SK-N-SH (cell line): ENCODE results near the gene AGRN. TPM values are rescaled to one million over a fixed set of nuclear protein-coding genes. Genes with fewer than 3 reads are reported as not detected.

ENCODE experiments used
- CTCF ChIA-PET: fragments of 300-600, 350-600 bp; formaldehyde crosslinking; extraction: SDS; loops from one replicate; lab custom pipeline; 2021; lab: Yijun Ruan, JAX
- POLR2A ChIA-PET: fragments of 350-600 bp; sonication (Branson Sonifier 250); formaldehyde crosslinking; extraction: SDS; loops from one replicate; lab custom pipeline; 2020; ENCODE audit warnings: antibody characterized with exemption, inconsistent platforms; lab: Yijun Ruan, JAX
- DNase-seq: peaks from one replicate; pipeline ENCODE4 v3.0.0; 2012
- H2AFZ ChIP-seq: fragments of 200-600 bp; sonication (generic); 2 replicates; pipeline ENCODE4 v1.8.1; 2016; ENCODE audit warnings: antibody characterized with exemption, mild to moderate bottlenecking, low read depth
- H3F3A ChIP-seq: fragments of 200-600 bp; sonication (generic); replicated peaks from 2 replicates; pipeline ENCODE3; 2016; ENCODE audit warnings: antibody characterized with exemption, mild to moderate bottlenecking; ENCODE audit not compliant: insufficient read depth
- H3K27ac ChIP-seq, 2 experiments: fragments of 200-500 bp in 1 of 2; fragments of 200-600 bp in 1 of 2; sonication (Bioruptor generic) in 1 of 2; sonication (generic), shearing (Covaris generic) in 1 of 2; 2 replicates each; pipeline versions ENCODE4 v1.5.1 to v1.6.1; 2014 to 2016; ENCODE audit warnings: low read depth in 2 of 2, inconsistent platforms in 1 of 2, low read length in 1 of 2, mild to moderate bottlenecking in 1 of 2, mixed read lengths in 1 of 2
- H3K27me3 ChIP-seq: fragments of 200-600 bp; sonication (generic), shearing (Covaris generic); 2 replicates; pipeline ENCODE4 v1.6.1; 2016; ENCODE audit warnings: mixed run types; ENCODE audit not compliant: insufficient read depth
- H3K36me3 ChIP-seq, 2 experiments: fragments of 200-500 bp in 1 of 2; fragments of 200-600 bp in 1 of 2; sonication (Bioruptor generic) in 1 of 2; sonication (generic) in 1 of 2; replicated peaks in 1 of 2; 2 replicates each; pipeline versions ENCODE3 to v1.5.1; 2014 to 2016; ENCODE audit warnings: low read length in 1 of 2, mild to moderate bottlenecking in 1 of 2; ENCODE audit not compliant: insufficient read depth in 2 of 2, control insufficient read depth in 1 of 2
- H3K4me1 ChIP-seq, 2 experiments: fragments of 200-500 bp in 1 of 2; fragments of 200-600 bp in 1 of 2; sonication (Bioruptor generic) in 1 of 2; sonication (generic), shearing (Covaris generic) in 1 of 2; 2 replicates each; pipeline versions ENCODE4 v1.5.1 to v1.6.1; 2014 to 2016; ENCODE audit warnings: low read depth in 1 of 2, low read length in 1 of 2, mixed run types in 1 of 2; ENCODE audit not compliant: insufficient read depth in 2 of 2, control insufficient read depth in 1 of 2
- H3K4me2 ChIP-seq: fragments of 200-600 bp; sonication (generic), shearing (Covaris generic); 2 replicates; pipeline ENCODE4 v1.6.1; 2017; ENCODE audit warnings: mixed run types
- H3K4me3 ChIP-seq, 2 experiments: fragments of 200-500 bp in 1 of 2; fragments of 200-600 bp in 1 of 2; sonication (Bioruptor generic) in 1 of 2; sonication (generic), shearing (Covaris generic) in 1 of 2; 2 replicates each; pipeline versions ENCODE4 v1.5.1 to v1.8.1; 2014 to 2016; ENCODE audit warnings: low read depth in 2 of 2, inconsistent platforms in 1 of 2, low read length in 1 of 2, mild to moderate bottlenecking in 1 of 2, mixed read lengths in 1 of 2, moderate library complexity in 1 of 2
- H3K79me2 ChIP-seq: fragments of 200-600 bp; sonication (generic); 2 replicates; pipeline ENCODE4 v1.8.1; 2017; ENCODE audit warnings: mild to moderate bottlenecking; ENCODE audit not compliant: insufficient read depth
- H3K9ac ChIP-seq: fragments of 200-600 bp; sonication (generic); 2 replicates; pipeline ENCODE4 v1.6.1; 2017; ENCODE audit warnings: mixed run types
- H3K9me2 ChIP-seq: fragments of 200-600 bp; sonication (generic); 2 replicates; pipeline ENCODE4 v1.6.1; 2017; ENCODE audit warnings: mixed run types
- H3K9me3 ChIP-seq: fragments of 200-600 bp; sonication (generic); 2 replicates; pipeline ENCODE4 v1.6.1; 2017; ENCODE audit warnings: mixed run types, mild to moderate bottlenecking, moderate library complexity
- H4K20me1 ChIP-seq: fragments of 200-600 bp; sonication (generic); 2 replicates; pipeline ENCODE4 v1.6.1; 2017; ENCODE audit warnings: mild to moderate bottlenecking, mixed run types; ENCODE audit not compliant: insufficient read depth
- CHD2 ChIP-seq: fragments of 150-350 bp; IDR thresholded peaks from 2 replicates; pipeline ENCODE4 v1.6.1; 2018; ENCODE audit warnings: low read length; ENCODE audit not compliant: partially characterized antibody
- ELF1 ChIP-seq: IDR thresholded peaks from 2 replicates; pipeline ENCODE4 v1.4.0; 2012
- FOSL2 ChIP-seq: IDR thresholded peaks from 2 replicates; pipeline ENCODE4 v1.4.0; 2012; ENCODE audit warnings: low read depth, mild to moderate bottlenecking, moderate library complexity, borderline replicate concordance
- GATA2 ChIP-seq: sonication (generic); formaldehyde crosslinking; IDR thresholded peaks from 2 replicates; pipeline ENCODE4 v1.5.0; 2020; ENCODE audit warnings: mild to moderate bottlenecking, missing genetic modification reagents
- MXI1 ChIP-seq: IDR thresholded peaks from 2 replicates; pipeline ENCODE4 v1.6.1; 2012; ENCODE audit warnings: mild to moderate bottlenecking, low read depth, low read length, improper control_type of control experiment
- PBX3 ChIP-seq: IDR thresholded peaks from 2 replicates; pipeline ENCODE4; 2012
- RAD21 ChIP-seq: IDR thresholded peaks from 2 replicates; pipeline ENCODE4 v1.6.1; 2012; ENCODE audit warnings: mild to moderate bottlenecking, low read length
- RFX5 ChIP-seq: IDR thresholded peaks from 2 replicates; pipeline ENCODE4 v1.6.1; 2012; ENCODE audit warnings: mild to moderate bottlenecking, improper control_type of control experiment, low read length
- TEAD4 ChIP-seq: IDR thresholded peaks from 2 replicates; pipeline ENCODE4 v1.4.0; 2012; ENCODE audit warnings: mild to moderate bottlenecking, borderline replicate concordance; ENCODE audit not compliant: insufficient read depth
- USF1 ChIP-seq: IDR thresholded peaks from 2 replicates; pipeline ENCODE4 v1.4.0; 2012; ENCODE audit warnings: low read depth, borderline replicate concordance
- WGBS: methylation state at CpG from one replicate; pipeline ENCODE4 v1.1.6; 2017; ENCODE audit warnings: low lambda C conversion rate; 5-methylcytosine and 5-hydroxymethylcytosine counted together
- polyA plus RNA-seq, 3 experiments: library from polyadenylated mRNA; depleted of rRNA; stranded (reverse); fragments of >200 nt; gene quantifications; 2 replicates each; pipeline ENCODE4 v1.2.3, GENCODE V29; 2012

Gene AGRN
- polyA plus RNA-seq, 1 of the 3 experiments (the other 2 are of a cell fraction): 31.6 TPM

GRCh38 chr1:1021920-1022259, 2.0 kb downstream of the AGRN start:
- H3K9ac ChIP-seq: no peak overlapping the region
- peaks cover 4% of the 10 kb centered on the region; the same call in 1 of the 2 replicates for H4K20me1 ChIP-seq
- no peaks in the 10 kb centered on the region for H3K9me3 ChIP-seq
- no peak overlapping the region for H3K4me3 ChIP-seq
- ChIA-PET POLR2A (no interaction called here), CTCF (interaction anchor here (1.1 to 6.0 kb wide), 6 partner anchors 11 to 270 kb away, joined by 3 to 52 read pairs (median 6); no protein-coding TSS in a partner anchor)
- TF ChIP-seq CHD2 (no peak), TEAD4 (no peak), FOSL2 (no peak), PBX3 (no peak), USF1 (no peak), MXI1 (no peak), RAD21 (no peak)
- H3K4me2 ChIP-seq: no peak overlapping the region
- no peak for DNase-seq
- no peak overlapping the region for H3K27ac ChIP-seq
- no peaks in the 10 kb centered on the region for H3K79me2 ChIP-seq
- H3K27me3 ChIP-seq: no peaks in the 10 kb centered on the region
- no peaks in the 10 kb centered on the region for H3K9me2 ChIP-seq
- H3F3A ChIP-seq: no peaks in the 10 kb centered on the region
- H2AFZ ChIP-seq: no peak overlapping the region
- peaks cover 0 to 10% of the 10 kb centered on the region in 2 experiments; a peak in 1 of 4 replicates for H3K4me1 ChIP-seq
- 96% methylated on average over 8 of the region's 10 CpGs for WGBS
- peaks cover 0 to 6% of the 10 kb centered on the region in 2 experiments for H3K36me3 ChIP-seq

- H3K4me1 ChIP-seq: peaks cover 0 to 10% of the 10 kb centered on the region in 2 experiments; a peak in 1 of 4 replicates
- no peak overlapping the region for H3K9ac ChIP-seq
- ChIA-PET CTCF (interaction anchor here (1.6 to 6.0 kb wide), 4 partner anchors 11 to 269 kb away, joined by 6 to 52 read pairs (median 26); no protein-coding TSS in a partner anchor), POLR2A (no interaction called here)
- H3K4me3 ChIP-seq: no peak overlapping the region
- peaks cover 0 to 8% of the 10 kb centered on the region in 2 experiments for H3K36me3 ChIP-seq
- no peaks in the 10 kb centered on the region for H3K79me2 ChIP-seq
- 84% methylated on average over 6 of the region's 27 CpGs for WGBS
- no peak overlapping the region for H3K27ac ChIP-seq
- no peaks in the 10 kb centered on the region for H3K27me3 ChIP-seq
- no peak for TF ChIP-seq RFX5
- TF ChIP-seq USF1: no peak
- TF ChIP-seq FOSL2: no peak
- TF ChIP-seq TEAD4: no peak
- no peak for TF ChIP-seq GATA2
- no peak for TF ChIP-seq ELF1
- no peak overlapping the region for H3K4me2 ChIP-seq
- H2AFZ ChIP-seq: no peak overlapping the region
- H3F3A ChIP-seq: no peaks in the 10 kb centered on the region
- H3K9me3 ChIP-seq: no peaks in the 10 kb centered on the region
- no peak for DNase-seq
- H4K20me1 ChIP-seq: peaks cover 6% of the 10 kb centered on the region; the same call in 1 of the 2 replicates
- no peaks in the 10 kb centered on the region for H3K9me2 ChIP-seq
These were observed 2.5 kb downstream of the AGRN start for GRCh38 chr1:1022302-1023009.
